Thymus (tissue), 14 donors: ENCODE measurements around the gene FOXA3. TPM values are rescaled to one million over a fixed set of nuclear protein-coding genes. Genes with fewer than 3 reads are reported as not detected.

Experiments used
- DNase-seq, 9 donors: peaks; one replicate each; pipeline ENCODE4 v3.0.0-alpha.2; 2013; ENCODE audit warnings: low spot score in 9 of 9, low read depth in 6 of 9, missing footprints in 1 of 9
- H3K27ac ChIP-seq, 2 donors: one replicate each; pipeline ENCODE4 v1.5.1; 2013; ENCODE audit warnings: control low read depth in 1 of 2, low read depth in 1 of 2, low read length in 1 of 2, mild to moderate bottlenecking in 1 of 2, moderate library complexity in 1 of 2
- H3K27me3 ChIP-seq, 2 donors: one replicate each; pipeline ENCODE4 v1.5.1; 2013; ENCODE audit warnings: low read length in 1 of 2; ENCODE audit not compliant: control insufficient read depth in 2 of 2, insufficient read depth in 1 of 2
- H3K36me3 ChIP-seq, 2 donors: one replicate each; pipeline ENCODE4 v1.5.1; 2013; ENCODE audit warnings: low read length in 1 of 2, mild to moderate bottlenecking in 1 of 2, moderate library complexity in 1 of 2; ENCODE audit not compliant: control insufficient read depth in 2 of 2, insufficient read depth in 2 of 2
- H3K4me1 ChIP-seq, 2 donors: one replicate each; pipeline ENCODE4 v1.5.1; 2013; ENCODE audit warnings: low read length in 2 of 2; ENCODE audit not compliant: control insufficient read depth in 2 of 2, insufficient read depth in 2 of 2
- H3K4me3 ChIP-seq, 2 donors: one replicate each; pipeline ENCODE4 v1.5.1; 2013; ENCODE audit warnings: low read length in 2 of 2, control low read depth in 1 of 2, mild to moderate bottlenecking in 1 of 2
- H3K9me3 ChIP-seq, 2 donors: one replicate each; pipeline ENCODE4 v1.5.1; 2013; ENCODE audit warnings: low read length in 1 of 2, mild to moderate bottlenecking in 1 of 2; ENCODE audit not compliant: control insufficient read depth in 2 of 2, insufficient read depth in 1 of 2
- WGBS: extraction: QIAGEN DNeasy Blood & Tissue Kit; methylation state at CpG from one replicate; pipeline ENCODE4 v1.1.7; 2013; 5-methylcytosine and 5-hydroxymethylcytosine counted together
- long read RNA-seq, 10 donors: transcript quantifications; one replicate each; lab custom pipeline, GENCODE V29; 2026
- polyA plus RNA-seq: library from polyadenylated mRNA; stranded (reverse); fragments of 200-250 nt; gene quantifications from one replicate; pipeline ENCODE4 v1.2.3, GENCODE V29; 2013
- total RNA-seq: library from RNA; stranded (reverse); fragments of 120-200 nt; gene quantifications from one replicate; pipeline ENCODE4 v1.2.4, GENCODE V29; 2013
- donor health status: healthy.

Gene FOXA3
- total RNA-seq (0.05 TPM), polyA plus RNA-seq (0.23 TPM)
- long read RNA-seq, donor 1: 0 reads
- long read RNA-seq, donor 2: 0 reads
- long read RNA-seq, donor 3: 0 reads
- long read RNA-seq, donor 4: 0 reads
- long read RNA-seq, donor 5: 0 reads
- long read RNA-seq, donor 6: 0 reads
- long read RNA-seq, donor 7: 0 reads
- long read RNA-seq, donor 8: 0 reads
- long read RNA-seq, donor 9: 0 reads
- long read RNA-seq, donor 10: 0 reads

GRCh38 chr19:45863840-45864628, at the start of gene FOXA3:
TSS of gene FOXA3 (plus strand) at chr19:45864326. CDS start at chr19:45864457, 131 bp downstream.
- H3K27ac ChIP-seq: no peak within 1 kb of the TSS
- 5% methylated on average over 71 of the region's 71 CpGs for WGBS
- H3K36me3 ChIP-seq: peaks cover 8 to 13% of the 10 kb centered on the region in 2 donors
- peaks cover 28 to 45% of the 10 kb centered on the region in 2 donors for H3K27me3 ChIP-seq
- H3K4me3 ChIP-seq: peak within 1 kb of the TSS; percentile 34 to 66
- H3K4me1 ChIP-seq: peaks cover 0 to 12% of the 10 kb centered on the region in 2 donors
- peak in 2 of 9 donors; percentile 28 to 41 for DNase-seq
- no peaks in the 10 kb centered on the region for H3K9me3 ChIP-seq

GRCh38 chr19:45814851-45815480, 49.2 kb upstream of the FOXA3 start, which contains the start of gene RSPH6A:
TSS of gene RSPH6A (minus strand) at chr19:45815308. CDS start at chr19:45815176, 132 bp downstream.
- peak within 1 kb of the TSS in 1 of 2 donors; percentile 31 for H3K27ac ChIP-seq
- H3K4me1 ChIP-seq: peaks cover 0 to 26% of the 10 kb centered on the region in 2 donors
- peak within 1 kb of the TSS; percentile 24 to 46 for H3K4me3 ChIP-seq
- DNase-seq: no peak
- peaks cover 4 to 12% of the 10 kb centered on the region in 2 donors for H3K36me3 ChIP-seq
- no peaks in the 10 kb centered on the region for H3K9me3 ChIP-seq
- WGBS: 21% methylated on average over 40 of the region's 40 CpGs
- peaks cover 2 to 26% of the 10 kb centered on the region in 2 donors for H3K27me3 ChIP-seq

GRCh38 chr19:45815481-45816216, 48.5 kb upstream of the FOXA3 start:
- peaks cover 0 to 23% of the 10 kb centered on the region in 2 donors for H3K4me1 ChIP-seq
- peaks cover 2 to 26% of the 10 kb centered on the region in 2 donors for H3K27me3 ChIP-seq
- peak overlapping the region; percentile 24 to 46 for H3K4me3 ChIP-seq
- H3K9me3 ChIP-seq: no peaks in the 10 kb centered on the region
- WGBS: 7% methylated on average over 44 of the region's 44 CpGs
- no peak overlapping the region for H3K27ac ChIP-seq
- DNase-seq: peak in 1 of 9 donors; percentile 39
- peaks cover 6 to 19% of the 10 kb centered on the region in 2 donors for H3K36me3 ChIP-seq

- peaks cover 14 to 25% of the 10 kb centered on the region in 2 donors for H3K36me3 ChIP-seq
- 91% methylated on average over 18 of the region's 18 CpGs for WGBS
- H3K9me3 ChIP-seq: no peaks in the 10 kb centered on the region
- no peak for DNase-seq
- H3K4me1 ChIP-seq: peaks cover 0 to 23% of the 10 kb centered on the region in 2 donors
- peaks cover 2 to 26% of the 10 kb centered on the region in 2 donors for H3K27me3 ChIP-seq
- no peak overlapping the region for H3K27ac ChIP-seq
- H3K4me3 ChIP-seq: no peak overlapping the region
These were observed 47.7 kb upstream of the FOXA3 start for GRCh38 chr19:45816236-45817009.

GRCh38 chr19:45817010-45817724, 47.0 kb upstream of the FOXA3 start:
- peaks cover 2 to 26% of the 10 kb centered on the region in 2 donors for H3K27me3 ChIP-seq
- no peaks in the 10 kb centered on the region for H3K9me3 ChIP-seq
- 21% methylated on average over 24 of the region's 24 CpGs for WGBS
- DNase-seq: peak; percentile 85 to 98 (median 92)
- H3K27ac ChIP-seq: no peak overlapping the region
- H3K36me3 ChIP-seq: peaks cover 19 to 29% of the 10 kb centered on the region in 2 donors
- peaks cover 0 to 23% of the 10 kb centered on the region in 2 donors for H3K4me1 ChIP-seq
- H3K4me3 ChIP-seq: no peak overlapping the region

- Histone ChIP-seq H3K27ac (no peak overlapping the region), H3K4me3 (no peak overlapping the region), H3K9me3 (no peaks in the 10 kb centered on the region), H3K27me3 (peaks cover 2 to 26% of the 10 kb centered on the region in 2 donors), H3K36me3 (peaks cover 25 to 34% of the 10 kb centered on the region in 2 donors), H3K4me1 (peaks cover 0 to 23% of the 10 kb centered on the region in 2 donors)
- 95% methylated on average over 19 of the region's 19 CpGs for WGBS
- DNase-seq: no peak
These were observed 46.3 kb upstream of the FOXA3 start for GRCh38 chr19:45817725-45818301.

GRCh38 chr19:45819769-45820168, 44.4 kb upstream of the FOXA3 start:
- no peak for DNase-seq
- Histone ChIP-seq H3K36me3 (peaks cover 43 to 51% of the 10 kb centered on the region in 2 donors), H3K4me1 (peaks cover 0 to 21% of the 10 kb centered on the region in 2 donors), H3K9me3 (no peaks in the 10 kb centered on the region), H3K4me3 (no peak overlapping the region), H3K27me3 (peaks cover 0 to 20% of the 10 kb centered on the region in 2 donors), H3K27ac (no peak overlapping the region)
- 97% methylated on average over 6 of the region's 6 CpGs for WGBS
